GM06990 (cell line): ENCODE results near the gene SRD5A1.

ENCODE experiments used
- DNase-seq: peaks from one replicate; pipeline ENCODE4 v3.0.0-alpha.2; 2011; ENCODE audit not compliant: insufficient read length; ENCODE audit errors: extremely low read depth
- H3K27me3 ChIP-seq: replicated peaks from 2 replicates; pipeline ENCODE4 v1.6.0; 2011; ENCODE audit warnings: low read length; ENCODE audit not compliant: control insufficient read depth, insufficient read depth
- H3K36me3 ChIP-seq: 2 replicates; pipeline ENCODE4 v1.5.1; 2011; ENCODE audit warnings: low read length; ENCODE audit not compliant: control insufficient read depth, insufficient read depth
- H3K4me3 ChIP-seq: replicated peaks from 2 replicates; pipeline ENCODE4 v1.5.1; 2011; ENCODE audit warnings: low read depth, mild to moderate bottlenecking, control low read depth, low read length
- TF ChIP-seq, protein P1 (sequence below): IDR thresholded peaks from 2 replicates; pipeline ENCODE4 v1.5.1; 2011; ENCODE audit warnings: low read length, control low read depth, mild to moderate bottlenecking, inconsistent platforms; ENCODE audit not compliant: insufficient read depth, poor library complexity, severe bottlenecking

Gene SRD5A1

DNA sequence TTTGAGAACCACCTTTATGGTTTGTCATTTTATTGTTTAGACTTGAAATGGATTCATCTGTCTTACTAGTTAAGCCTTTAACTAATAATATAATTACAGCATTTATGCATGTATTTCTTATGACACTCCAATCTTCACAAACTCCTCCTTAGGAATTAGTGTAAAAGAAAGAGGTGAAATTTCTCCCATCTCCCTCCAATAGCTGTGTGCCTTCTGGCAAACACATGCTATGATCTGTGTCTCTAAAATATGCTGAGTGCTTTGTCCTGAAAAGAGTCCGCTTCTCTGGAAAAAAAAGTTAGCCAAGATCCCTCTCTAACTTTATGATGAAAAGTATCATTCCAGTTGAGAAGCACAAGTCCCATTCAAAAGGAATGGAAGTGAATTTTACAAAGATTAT is 66.1 kb downstream of the SRD5A1 start:
- no peak for DNase-seq
- H3K4me3 ChIP-seq, result no peak overlapping the region
- TF ChIP-seq, protein P1, sequence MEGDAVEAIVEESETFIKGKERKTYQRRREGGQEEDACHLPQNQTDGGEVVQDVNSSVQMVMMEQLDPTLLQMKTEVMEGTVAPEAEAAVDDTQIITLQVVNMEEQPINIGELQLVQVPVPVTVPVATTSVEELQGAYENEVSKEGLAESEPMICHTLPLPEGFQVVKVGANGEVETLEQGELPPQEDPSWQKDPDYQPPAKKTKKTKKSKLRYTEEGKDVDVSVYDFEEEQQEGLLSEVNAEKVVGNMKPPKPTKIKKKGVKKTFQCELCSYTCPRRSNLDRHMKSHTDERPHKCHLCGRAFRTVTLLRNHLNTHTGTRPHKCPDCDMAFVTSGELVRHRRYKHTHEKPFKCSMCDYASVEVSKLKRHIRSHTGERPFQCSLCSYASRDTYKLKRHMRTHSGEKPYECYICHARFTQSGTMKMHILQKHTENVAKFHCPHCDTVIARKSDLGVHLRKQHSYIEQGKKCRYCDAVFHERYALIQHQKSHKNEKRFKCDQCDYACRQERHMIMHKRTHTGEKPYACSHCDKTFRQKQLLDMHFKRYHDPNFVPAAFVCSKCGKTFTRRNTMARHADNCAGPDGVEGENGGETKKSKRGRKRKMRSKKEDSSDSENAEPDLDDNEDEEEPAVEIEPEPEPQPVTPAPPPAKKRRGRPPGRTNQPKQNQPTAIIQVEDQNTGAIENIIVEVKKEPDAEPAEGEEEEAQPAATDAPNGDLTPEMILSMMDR, result no peak
- no peaks in the 10 kb centered on the region for H3K36me3 ChIP-seq
- H3K27me3 ChIP-seq, result no peaks in the 10 kb centered on the region

DNA sequence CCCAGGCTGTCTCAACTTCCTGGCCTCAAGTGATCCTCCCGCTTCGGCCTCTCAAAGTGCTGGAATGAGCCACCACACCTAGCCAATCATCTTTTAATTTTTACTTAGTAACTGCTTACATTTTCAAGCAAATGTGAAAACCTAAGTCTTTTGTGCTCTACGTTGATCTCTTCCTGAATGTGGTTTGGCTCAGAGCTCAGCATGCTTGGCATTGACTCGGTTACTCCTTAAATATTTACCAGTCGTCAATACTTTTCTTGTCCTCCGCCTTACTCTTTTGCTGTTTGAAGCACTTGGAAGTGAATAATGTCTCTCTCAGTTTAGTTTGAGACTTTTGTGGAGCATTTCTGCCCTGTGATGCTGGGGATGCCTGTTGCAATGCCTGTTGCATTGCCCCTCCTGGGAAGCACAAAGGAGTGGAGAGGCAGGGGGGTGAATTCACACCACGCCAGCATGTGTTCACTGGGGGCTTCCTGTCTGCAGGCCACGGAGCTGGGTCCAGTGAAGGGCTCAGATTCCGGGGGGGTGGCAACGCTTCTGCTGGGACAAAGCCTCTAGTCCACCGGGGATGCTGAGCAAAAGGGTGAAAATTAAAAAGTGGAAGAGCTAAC is 66.9 kb downstream of the SRD5A1 start:
- H3K27me3 ChIP-seq, result no peaks in the 10 kb centered on the region
- DNase-seq, result no peak
- no peak overlapping the region for H3K4me3 ChIP-seq
- TF ChIP-seq, protein P1, result no peak
- no peaks in the 10 kb centered on the region for H3K36me3 ChIP-seq

DNA sequence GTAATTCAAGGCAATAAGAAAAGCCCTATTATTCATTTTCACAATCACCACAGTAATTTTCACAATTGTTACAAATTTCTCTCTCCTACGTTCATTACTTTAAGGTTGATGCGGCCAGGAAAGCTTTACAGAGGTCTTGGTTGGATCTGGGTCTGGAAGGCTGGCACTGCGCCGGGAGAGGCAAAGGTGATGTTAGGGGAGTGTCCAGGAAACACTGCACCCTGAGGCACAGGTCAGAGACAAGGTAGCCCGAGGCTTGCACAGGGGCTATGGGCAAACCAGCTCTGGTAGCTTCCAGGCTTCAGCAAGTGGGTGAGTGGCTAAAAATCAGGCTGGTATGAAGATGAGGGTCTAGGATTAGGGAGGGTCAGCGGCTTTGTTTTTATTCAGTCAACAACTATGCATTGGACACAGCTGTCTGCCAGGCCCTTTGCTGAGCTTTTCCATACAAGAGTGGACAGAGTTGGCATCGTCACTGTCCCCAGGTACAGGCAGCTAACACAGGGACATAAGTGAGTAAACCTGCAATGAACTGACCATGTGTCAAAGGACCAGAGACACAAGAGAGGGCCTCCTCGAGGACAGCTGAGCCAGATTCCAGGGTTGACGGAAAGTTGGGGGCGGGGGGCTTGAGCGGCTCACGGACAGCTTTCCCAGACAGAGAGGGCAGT is 67.6 kb downstream of the SRD5A1 start:
- Histone ChIP-seq H3K27me3 (no peaks in the 10 kb centered on the region), H3K4me3 (no peak overlapping the region), H3K36me3 (no peaks in the 10 kb centered on the region)
- TF ChIP-seq, protein P1, result no peak
- DNase-seq, result no peak

DNA sequence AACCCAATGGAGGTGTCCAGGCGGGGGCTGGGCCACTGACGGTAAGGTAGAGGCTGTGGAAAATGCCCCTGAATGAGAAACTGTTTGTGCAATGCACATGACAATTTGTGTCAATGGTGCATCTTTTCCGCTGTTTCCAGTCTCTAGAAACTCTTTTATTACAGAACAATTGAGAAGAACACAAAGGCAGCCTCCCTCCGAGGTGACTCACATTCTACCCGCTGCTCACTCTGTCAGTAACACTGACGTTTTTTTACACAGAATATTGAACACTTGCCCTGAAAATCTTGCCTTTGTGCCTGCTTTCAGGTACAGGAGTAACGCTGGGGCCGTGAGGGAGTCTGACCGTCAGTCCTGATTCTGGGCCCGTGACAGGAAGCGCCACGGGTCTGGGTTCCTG is 68.3 kb downstream of the SRD5A1 start:
- no peaks in the 10 kb centered on the region for H3K27me3 ChIP-seq
- TF ChIP-seq, protein P1, result no peak
- DNase-seq, result no peak
- no peaks in the 10 kb centered on the region for H3K36me3 ChIP-seq
- no peak overlapping the region for H3K4me3 ChIP-seq

DNA sequence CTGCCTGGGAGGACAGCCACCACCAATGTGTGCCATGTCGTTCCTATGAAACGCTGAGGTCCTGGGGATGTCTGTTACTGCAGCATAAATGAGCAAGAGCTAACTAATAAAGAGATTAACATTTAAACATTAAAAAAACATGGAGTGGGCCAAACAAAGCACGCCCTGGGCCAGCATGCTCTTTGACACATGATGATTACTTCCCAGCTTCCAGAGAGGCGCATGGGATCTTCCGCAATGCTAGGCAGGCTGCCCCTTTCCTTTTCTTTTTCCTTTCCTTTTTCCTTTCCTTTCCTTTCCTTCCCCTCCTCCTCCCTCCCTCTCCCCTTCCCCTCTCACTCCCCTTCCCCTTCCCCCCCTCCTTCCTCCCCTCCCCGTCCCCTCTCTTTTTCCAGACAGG is 69.4 kb downstream of the SRD5A1 start:
- no peak for DNase-seq
- H3K27me3 ChIP-seq, result no peaks in the 10 kb centered on the region
- no peak overlapping the region for H3K4me3 ChIP-seq
- TF ChIP-seq, protein P1, result no peak
- no peaks in the 10 kb centered on the region for H3K36me3 ChIP-seq
